GM21528 (cell line): ENCODE data around the gene ASB2.

Source experiments
- ATAC-seq: cut with Tn5 transposase; IDR thresholded peaks from one replicate; pipeline ENCODE4 v1.9.1; 2021; ENCODE audit warnings: mild to moderate bottlenecking, moderate library complexity; ENCODE audit not compliant: unreplicated experiment, low FRiP score

Gene ASB2, protein sequence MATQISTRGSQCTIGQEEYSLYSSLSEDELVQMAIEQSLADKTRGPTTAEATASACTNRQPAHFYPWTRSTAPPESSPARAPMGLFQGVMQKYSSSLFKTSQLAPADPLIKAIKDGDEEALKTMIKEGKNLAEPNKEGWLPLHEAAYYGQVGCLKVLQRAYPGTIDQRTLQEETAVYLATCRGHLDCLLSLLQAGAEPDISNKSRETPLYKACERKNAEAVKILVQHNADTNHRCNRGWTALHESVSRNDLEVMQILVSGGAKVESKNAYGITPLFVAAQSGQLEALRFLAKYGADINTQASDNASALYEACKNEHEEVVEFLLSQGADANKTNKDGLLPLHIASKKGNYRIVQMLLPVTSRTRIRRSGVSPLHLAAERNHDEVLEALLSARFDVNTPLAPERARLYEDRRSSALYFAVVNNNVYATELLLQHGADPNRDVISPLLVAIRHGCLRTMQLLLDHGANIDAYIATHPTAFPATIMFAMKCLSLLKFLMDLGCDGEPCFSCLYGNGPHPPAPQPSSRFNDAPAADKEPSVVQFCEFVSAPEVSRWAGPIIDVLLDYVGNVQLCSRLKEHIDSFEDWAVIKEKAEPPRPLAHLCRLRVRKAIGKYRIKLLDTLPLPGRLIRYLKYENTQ

DNA sequence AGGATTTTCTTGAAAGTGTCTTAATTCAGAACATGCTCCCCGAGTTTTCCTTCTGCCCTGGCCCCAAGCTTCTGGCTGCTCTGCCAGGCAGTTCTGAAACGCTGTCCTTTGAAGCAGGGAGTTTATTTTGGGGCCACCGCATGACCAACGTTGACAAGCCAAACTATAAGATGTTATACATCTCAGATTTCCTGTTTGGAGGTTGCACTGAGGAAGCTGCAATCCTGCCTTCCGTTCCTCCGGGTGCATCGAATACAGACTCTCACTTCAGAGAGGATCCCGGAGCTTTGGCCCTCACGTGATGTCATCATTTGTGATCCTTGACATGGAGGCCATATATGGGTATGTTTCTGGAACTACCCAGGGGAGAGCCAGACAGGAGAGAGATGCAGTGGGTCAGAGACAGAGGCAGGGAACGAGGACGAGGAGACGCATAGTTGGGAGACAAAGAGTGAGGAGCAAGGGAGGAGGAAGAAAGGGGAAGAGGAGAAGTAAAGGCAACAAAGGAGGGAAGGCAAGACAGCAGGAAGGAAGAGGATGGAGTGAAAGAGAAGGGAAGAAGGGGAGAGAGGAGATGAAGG, at the start of gene ASB2:
Gene ASB2 (minus strand): TSS at position 94 of the 581 bp plus-strand sequence. CDS start 12,031 bp downstream, outside the sequence.
- ATAC-seq, result peak; percentile 18

DNA sequence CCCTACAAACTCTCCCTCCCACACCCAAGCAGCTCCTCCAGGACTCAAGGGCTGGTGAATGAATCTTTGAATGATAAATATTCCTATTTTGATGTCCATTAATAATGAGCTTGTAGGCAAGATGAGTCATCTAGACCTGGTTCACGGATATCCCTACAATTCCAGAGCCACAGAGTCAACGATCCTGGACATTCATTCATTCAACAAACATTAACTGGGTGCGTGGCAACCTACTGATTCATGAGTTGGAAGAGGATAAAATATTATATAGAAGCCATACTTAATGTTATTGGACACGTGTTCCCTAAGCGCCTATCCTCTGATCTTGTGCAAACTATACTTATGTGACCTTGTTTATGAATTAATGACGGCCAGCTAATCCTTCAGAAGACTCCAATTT, 49.4 kb upstream of the ASB2 start:
- ATAC-seq, result no peak

- ATAC-seq, result no peak
Observed at GRCh38 chr14:94024549-94024948, 48.2 kb upstream of the ASB2 start.

GRCh38 chr14:94022532-94023411, 46.4 kb upstream of the ASB2 start:
- no peak for ATAC-seq

DNA sequence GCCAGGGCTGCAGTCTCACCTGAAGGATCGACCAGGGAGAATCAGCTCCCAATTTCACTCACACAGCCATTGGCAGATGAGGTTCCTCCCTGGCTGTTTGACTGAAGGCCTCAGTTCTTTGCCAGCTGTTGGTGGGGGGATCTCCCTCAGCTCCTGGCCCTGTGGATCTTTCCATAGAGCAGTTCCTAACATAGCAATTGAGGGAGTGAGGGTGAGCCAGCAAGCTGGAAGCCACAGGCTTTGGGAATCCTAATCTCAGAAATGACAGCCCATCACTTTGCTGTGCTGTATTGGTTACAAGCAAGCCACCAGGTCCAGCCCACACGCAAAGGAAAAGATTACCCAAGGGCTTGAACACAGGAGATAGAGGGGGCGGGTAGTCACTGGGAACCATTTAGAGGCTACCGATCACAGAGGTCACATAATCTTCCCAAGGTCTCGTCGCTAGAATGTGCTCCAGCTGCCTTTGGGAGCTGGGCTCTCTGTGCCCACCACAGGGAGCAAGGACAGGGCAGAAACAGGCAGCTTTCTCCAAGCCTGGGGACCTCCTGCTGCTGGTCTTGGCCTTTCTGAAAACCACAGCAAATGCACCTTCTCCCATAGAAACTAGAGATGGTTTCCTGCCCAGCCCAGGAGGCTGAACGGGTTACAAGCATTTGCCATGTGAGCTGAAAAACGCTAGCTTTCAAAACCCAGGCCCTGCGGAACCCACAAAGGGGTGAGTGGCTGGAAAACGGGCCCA, 45.2 kb upstream of the ASB2 start:
- ATAC-seq, result no peak

DNA sequence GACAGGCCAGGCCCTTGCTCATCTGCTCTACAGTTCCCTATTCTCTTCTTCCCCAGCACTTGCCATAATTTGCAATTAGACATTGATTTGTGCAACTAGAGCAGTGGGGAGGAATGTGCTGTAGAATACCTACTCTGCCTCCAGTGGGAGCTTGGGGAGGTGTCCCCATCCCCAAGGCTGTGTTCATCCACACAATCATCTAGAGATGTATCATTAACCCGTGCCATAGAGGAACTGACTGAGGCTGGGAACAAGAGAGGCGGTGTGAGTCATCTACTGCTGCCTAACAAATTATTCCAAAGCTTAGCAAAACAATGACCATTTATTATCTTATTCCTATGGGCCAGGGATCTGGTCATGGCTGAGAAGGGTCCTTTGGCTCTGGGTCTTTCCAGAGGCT, 44.6 kb upstream of the ASB2 start:
- ATAC-seq, result no peak

DNA sequence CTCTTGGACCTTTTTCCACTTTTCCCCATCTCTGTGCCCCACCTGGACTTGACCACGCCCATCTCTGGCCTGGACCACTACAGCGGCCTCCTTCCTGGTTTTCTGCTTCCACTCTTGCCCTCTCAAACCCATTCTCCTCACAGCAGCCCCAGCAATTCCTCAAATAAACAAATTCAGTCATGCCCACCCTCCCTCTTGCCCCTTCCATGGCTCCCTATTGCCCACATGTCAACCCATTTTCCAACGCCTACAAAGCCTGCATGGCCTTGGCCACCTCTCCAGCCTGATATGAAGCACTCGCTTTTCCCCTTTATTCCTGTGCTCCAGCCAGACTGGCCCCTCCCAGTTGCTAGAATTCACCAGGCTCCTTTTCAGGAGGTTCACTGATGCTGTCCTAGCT, 43.9 kb upstream of the ASB2 start:
- no peak for ATAC-seq

DNA sequence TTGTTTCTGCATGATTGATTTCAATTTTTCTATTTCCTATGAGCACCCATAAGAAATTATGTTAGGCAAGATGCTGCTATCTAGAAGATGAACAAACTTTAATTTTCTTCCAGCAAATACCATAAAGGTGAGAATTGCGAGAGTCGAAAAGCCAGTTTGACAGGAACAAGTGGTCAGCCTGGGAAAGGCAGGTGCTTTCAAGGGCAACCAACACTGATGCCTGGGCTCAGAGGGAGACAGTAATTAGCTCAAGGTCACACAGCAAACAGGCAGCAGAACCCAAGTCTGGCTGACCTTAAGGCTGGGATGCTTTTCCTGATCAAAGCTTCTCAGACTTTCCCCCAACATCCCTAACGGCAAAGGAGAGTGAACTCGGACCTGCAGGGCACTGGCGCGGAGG, 43.0 kb upstream of the ASB2 start:
- no peak for ATAC-seq

GRCh38 chr14:94018308-94018707, 41.9 kb upstream of the ASB2 start:
- no peak for ATAC-seq

DNA sequence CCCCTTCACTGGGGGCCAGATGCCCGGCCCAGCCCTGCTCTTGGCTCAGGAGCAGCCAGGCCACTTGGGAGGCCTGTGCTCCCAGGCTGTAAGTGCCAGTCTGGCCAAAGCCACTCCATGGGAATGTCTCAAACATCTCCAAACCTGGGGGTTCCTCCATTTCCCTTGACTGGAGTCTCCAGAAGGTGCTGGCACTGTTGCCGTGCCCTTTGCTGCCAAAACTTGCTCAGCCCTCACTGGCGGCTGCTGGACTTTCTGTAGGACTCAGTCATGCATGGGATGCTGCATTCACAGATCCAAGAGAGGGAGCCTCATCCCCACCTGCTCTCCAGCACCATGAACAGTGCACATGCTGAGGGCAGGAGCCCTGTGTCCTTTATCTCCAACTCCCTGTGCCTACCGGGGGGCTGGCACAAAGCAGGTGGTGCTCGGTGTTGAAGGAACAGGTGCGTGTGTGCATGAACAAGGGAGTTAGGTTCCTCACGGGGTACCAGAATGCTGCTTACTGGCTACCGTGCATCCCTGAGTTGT, 40.1 kb upstream of the ASB2 start:
- no peak for ATAC-seq

DNA sequence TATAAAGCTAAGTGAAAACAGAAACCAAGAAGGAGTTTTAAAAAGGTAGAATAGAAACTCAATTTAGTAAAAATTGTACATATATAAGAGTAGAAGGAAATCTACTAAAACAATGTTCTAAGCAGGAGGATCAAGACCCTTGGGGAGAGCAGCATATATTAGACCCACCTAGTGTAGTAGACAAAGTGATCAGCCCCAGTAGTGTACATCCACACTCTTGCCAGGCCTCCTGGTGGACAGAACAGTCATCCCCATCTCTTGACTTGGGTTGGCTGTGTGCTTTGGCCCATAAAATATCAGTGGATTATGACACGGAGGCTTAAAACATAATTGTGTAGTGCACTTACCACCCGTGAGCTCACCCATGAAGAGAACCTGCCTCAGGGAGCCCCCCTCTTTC, 38.9 kb upstream of the ASB2 start:
- ATAC-seq, result no peak

DNA sequence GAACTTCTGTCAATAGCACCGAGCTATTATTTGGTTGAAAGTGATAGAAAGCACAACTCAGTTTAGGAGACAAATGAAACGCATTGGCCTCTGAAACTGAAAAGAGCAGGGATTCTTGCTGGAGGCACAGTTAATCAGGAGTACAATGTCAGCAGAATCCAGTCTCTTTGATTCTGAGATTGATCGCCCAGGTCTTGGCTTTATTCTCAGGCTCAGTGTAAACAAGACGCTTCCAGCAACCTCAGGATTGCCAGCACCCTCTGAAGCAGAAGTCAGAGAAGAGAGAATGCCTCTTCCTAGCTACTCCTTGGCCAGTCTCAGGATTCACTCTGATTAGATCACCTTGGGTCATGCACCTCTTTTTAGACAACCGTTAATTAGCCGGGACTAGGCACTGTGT, 38.0 kb upstream of the ASB2 start:
- no peak for ATAC-seq

DNA sequence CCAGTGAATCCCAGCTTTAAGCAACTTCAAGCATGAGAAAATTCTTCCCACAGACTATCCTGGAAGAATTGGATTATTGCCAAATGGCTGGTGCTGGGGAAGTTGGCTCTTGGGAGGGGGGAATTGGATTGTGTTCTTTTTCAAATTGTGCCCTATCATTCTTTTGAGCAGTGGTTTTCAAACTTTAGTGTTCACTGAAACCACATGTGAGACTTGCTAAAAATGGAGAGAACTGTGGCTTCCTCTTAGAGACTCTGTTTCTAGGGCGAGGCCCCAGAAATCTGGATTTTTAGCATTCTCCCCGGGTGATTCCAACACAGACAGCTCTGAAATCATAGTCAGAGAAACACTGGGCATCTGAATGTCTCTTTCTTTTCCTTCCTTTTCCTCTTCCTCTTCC, 35.4 kb upstream of the ASB2 start:
- ATAC-seq, result no peak

DNA sequence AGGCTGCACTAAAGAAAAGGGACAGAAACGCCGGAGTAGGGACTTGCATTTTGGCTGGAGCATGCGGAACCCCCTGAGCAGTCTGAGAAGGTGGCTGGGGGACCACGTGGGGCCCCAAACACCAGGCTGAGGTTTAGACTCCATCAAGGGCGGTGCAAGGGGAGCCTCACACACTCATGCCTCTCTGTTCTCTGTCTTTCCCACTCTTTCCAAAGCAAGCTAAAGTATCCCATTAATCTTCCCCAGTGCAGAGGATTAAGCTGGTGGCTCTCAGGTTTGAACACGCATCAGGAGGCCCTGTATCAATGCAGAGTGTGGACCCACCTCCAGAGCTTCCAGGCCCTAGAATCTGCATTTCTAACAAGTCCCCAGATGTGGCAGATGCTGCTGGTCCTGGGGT, 34.3 kb upstream of the ASB2 start:
- no peak for ATAC-seq

DNA sequence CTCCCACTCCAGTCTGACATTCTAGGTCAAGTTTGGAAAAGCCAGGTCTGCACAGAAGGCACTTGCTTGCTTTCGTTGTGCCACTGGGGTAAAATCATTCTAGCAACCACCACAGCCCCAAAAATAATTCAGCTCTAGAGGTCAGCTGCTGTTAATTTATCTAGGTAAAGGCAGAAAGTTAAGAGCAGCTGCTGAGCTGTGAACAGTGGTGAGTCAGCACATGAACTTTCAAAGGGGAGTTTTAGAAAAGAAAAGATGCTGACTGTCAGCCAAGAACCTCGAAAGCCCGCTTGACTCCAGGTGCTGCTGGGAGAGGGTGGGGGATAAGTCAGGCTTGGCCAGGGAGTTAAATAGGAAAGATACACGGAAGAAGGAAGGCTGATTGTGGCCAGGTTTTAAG, 33.4 kb upstream of the ASB2 start:
- no peak for ATAC-seq

GRCh38 chr14:94008234-94008633, 31.9 kb upstream of the ASB2 start:
- no peak for ATAC-seq

DNA sequence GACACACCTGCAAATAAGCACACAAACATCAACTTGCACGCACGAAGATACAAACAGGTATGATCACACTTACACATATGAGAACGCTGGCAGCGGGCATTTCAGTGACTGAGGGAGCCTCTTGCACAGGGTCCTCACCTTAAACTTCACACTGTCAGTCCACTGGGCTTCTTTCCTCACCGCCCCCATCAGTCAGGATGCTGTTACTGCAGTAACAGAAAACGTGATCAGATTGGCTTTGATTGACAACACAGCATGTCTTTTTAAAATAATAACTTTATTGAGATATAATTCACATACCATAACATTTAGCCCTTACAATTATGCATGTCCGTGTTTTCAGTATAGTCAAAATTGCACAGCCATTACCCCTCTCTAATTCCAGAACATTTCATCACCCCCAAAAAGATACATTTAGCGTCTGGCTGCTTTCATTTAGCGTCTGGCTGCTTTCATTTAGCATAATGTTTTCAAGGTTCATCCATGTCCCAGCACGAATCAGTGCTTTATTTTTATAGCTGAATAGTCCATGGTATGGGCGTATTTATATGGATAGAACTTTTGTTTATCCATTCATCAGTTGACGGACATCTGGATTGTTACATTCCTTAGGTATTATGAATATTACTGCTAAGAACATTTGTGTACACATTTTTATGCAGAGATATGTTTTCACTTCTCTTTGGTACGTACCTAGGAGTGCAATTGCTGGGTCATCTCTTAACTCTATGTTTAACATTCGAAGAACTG, 29.1 kb upstream of the ASB2 start:
- ATAC-seq, result no peak

GRCh38 chr14:94004015-94004414, 27.6 kb upstream of the ASB2 start:
- no peak for ATAC-seq

DNA sequence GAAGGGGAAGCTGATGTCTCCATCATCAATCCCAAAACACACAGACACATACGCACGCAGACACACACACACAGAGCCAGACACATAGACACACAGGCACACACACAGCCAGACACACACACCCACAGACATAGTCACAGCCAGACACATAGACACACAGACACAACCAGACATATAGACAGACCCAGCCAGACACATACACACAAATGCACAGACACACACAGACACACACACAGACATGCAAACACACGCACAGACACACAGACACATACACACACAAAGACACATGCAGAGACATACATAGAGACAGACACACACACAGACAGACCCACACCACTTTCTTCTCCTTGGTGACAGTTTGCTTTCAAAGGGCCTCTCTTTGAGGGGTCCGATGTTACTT, 27.0 kb upstream of the ASB2 start:
- no peak for ATAC-seq
